Fibroblast of peridontal ligament (primary cell): Measurements from ENCODE around the gene MAS1L.
A peak's percentile ranks its signal among the peaks of the same experiment; 100 is the strongest.

ENCODE experiments used
- DNase-seq: peaks from one replicate; pipeline ENCODE4 v3.0.0-alpha.2; 2010; ENCODE audit errors: extremely low read depth

The MAS1L gene

DNA sequence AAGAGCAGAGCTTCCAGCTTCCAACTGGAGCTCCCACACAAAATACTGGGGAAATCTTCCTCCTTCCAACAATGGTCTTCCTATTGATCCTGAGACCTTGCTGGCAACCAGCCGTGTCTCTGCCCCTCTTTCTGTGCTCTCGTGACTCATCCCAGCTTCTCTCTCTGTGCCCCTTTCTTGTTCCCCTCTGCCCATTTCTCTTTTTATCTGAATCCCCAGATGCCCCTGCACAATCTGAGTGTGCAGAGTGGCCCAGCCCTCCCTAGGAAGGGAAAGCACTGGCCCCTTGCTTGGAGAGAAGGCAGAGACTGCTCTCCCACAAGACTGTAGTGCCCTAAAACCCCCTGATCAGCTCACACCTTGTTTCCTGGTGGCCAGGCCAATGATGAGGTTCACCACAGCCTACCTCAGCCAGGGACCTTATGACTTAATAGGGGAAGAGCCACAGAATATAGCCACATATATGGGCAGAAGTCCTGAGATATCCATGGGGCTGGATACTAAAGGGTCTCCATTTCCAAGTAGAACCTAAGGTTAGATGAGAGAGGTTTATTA is 23.1 kb upstream of the MAS1L start:
- no peak for DNase-seq

- DNase-seq = no peak
These were observed 22.4 kb upstream of the MAS1L start for GRCh38 chr6:29510202-29510601.

- DNase-seq = no peak
These were observed 22.0 kb upstream of the MAS1L start for GRCh38 chr6:29509711-29510110.

DNA sequence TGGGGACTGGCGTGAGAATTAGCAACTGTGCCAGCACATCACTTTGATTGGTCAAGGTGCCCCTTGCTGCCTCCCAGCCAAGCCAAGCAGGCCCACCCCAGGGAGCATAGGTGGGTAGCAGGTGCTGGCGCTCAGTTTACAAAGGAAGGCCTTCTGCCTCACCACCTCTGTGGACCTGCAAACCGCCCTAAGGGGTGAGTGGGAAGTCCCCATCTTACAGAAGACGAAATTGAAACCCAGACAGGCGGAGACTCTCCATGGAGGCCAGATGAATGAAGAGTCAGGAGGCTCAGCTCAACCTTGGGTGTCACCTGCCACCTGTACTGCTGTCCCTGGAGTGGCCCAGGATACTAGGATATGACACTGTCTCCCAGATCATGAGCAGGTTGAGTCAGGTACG is 21.5 kb upstream of the MAS1L start:
- DNase-seq = no peak

- no peak for DNase-seq
These were observed 19.6 kb upstream of the MAS1L start for GRCh38 chr6:29507319-29507718.

GRCh38 chr6:29506446-29507067 is 18.8 kb upstream of the MAS1L start:
- no peak for DNase-seq

GRCh38 chr6:29505808-29506207 is 18.1 kb upstream of the MAS1L start:
- DNase-seq = no peak

DNA sequence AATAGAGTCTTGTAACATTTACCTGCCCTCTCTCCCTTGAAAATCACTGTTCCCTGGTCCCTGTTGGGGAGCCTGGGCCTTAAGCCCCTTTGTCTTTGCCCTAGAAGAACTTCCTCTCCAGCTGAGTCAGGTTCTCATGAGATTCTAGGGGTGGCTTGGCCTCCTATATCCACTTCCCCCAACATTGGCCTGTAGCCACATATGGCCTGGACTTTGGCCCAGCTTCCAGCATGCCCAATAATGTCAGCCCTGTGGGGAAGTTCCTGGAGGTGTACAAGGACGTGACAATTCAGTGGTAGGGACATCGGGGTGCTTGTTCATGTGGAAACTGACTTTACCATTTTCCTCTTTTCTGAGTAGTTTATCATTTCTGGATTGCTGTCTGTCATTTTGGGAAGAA is 17.2 kb upstream of the MAS1L start:
- DNase-seq = no peak

- peak; percentile 2 for DNase-seq
These were observed 14.8 kb upstream of the MAS1L start for GRCh38 chr6:29502597-29502996.

DNA sequence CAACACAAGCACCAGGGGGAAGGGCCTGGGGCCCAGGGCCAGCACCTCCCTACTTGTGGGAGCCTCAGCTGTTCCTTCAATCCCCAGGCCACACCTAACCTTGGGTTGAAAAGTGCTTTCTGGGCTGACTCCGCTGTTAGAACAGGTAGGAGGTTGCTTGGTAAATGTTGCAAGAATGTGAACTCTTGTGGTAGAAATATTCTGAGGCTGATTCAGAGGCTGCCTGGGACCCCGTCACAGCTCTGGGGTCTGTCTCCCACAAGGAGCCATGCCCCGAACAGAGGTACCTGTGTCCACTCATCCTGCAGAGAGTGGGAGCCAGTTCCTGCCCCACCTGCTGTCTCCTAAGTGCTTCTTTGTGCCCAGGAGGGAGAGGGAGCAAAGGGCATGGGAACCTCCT is 14.4 kb upstream of the MAS1L start:
- DNase-seq = no peak

- no peak for DNase-seq
These were observed 13.3 kb upstream of the MAS1L start for GRCh38 chr6:29501106-29501505.

DNA sequence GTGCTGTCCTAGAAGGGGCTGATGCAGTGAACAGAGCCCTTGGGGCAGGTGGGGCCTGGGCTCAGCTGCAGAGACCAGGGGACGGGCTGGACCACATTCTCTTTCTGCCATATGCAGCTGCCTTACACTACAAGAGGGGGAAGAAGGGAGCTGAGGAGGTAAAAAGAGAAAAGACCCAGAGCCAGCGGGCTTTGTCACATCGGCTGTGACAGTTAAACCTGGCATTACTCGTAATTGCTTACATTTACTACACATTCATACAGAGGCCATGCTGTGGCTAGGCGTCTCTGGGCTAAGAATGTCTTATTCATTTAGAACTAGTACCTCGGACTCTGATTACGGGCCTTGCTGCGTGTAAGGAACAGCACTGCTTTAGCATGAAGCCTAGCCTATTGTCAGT is 12.8 kb upstream of the MAS1L start:
- DNase-seq = no peak

- no peak for DNase-seq
These were observed 11.9 kb upstream of the MAS1L start for GRCh38 chr6:29499704-29500103.

- DNase-seq = no peak
These were observed 9.2 kb upstream of the MAS1L start for GRCh38 chr6:29496961-29497360.

GRCh38 chr6:29495571-29495970 is 7.8 kb upstream of the MAS1L start:
- DNase-seq = no peak

- DNase-seq = no peak
These were observed 6.4 kb upstream of the MAS1L start for GRCh38 chr6:29494131-29494530.

DNA sequence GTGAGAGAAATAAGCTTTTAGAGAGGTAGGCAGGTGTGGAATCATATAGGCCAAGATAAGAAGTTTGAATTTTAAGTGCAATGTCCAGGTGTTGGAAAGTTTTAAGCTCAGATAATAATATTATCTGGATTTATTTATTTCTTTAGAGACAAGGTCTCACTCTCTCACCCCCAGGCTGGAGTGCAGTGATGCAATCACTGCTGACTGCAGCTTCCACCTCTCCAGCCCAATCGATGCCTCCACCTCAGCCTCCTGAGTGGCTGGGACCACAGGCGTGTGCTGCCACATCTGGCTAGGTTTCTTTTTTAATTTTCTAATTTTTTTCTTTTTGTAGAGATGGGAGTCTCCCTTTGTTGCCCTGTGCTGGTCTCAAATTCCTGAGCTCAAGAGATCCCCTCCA is 5.5 kb upstream of the MAS1L start:
- no peak for DNase-seq

DNA sequence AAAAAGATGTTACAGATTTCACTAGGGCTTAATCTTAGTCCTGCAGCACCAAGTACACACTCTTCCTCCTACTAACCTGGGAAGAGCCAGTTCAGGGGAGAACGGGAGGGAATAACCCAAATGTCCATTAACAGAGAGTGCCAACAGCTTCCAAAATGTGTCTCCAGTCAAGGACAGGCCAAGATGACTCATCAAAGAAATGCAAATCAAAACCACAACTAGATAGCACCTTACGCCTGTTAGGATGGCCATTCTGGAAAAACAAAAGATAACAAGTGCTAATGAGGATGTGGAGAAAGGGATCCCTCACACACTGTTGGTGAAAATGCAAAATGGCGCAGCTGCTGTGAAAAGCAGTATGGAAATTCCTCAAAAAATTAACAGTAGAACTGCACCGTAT is 3.8 kb upstream of the MAS1L start:
- no peak for DNase-seq

GRCh38 chr6:29490552-29490951 is 2.8 kb upstream of the MAS1L start:
- DNase-seq = no peak

GRCh38 chr6:29490055-29490454 is 2.3 kb upstream of the MAS1L start:
- DNase-seq = no peak

DNA sequence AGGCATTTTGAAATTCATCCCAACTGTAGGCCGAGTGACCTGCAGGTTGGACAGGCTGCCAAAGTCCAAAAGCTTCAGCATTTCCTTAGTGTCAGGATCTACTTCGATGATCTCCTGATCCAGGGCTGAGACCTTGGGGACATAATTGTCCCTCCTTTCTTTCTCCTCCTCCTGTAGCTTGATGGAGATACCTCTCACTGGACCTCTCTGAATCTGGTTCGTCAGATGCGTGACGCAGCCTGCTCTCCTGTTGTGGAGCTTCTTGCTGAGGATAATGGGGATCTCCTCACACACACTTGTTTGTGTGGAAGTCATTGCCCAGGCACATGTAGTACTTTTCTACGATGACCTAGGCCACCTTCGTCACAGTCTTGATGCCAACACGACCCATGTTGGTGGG is 1.5 kb upstream of the MAS1L start:
- DNase-seq = no peak

DNA sequence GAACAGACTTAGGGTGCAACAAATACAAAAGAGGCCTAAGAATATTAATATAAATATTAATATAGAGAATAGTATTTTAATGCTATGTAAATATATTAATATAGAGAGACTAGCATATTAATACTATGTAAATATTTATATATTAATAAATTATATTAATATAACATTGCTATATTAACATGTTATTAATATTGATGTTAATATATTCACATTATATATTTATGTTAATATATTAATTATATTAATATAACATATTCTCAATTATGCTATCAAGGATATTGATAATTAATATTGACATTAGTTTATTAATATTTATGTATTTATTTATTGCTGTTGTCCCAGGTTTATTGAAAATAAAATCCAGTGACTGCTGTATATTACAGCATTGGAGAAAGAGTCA is 1.1 kb upstream of the MAS1L start:
- no peak for DNase-seq

DNA sequence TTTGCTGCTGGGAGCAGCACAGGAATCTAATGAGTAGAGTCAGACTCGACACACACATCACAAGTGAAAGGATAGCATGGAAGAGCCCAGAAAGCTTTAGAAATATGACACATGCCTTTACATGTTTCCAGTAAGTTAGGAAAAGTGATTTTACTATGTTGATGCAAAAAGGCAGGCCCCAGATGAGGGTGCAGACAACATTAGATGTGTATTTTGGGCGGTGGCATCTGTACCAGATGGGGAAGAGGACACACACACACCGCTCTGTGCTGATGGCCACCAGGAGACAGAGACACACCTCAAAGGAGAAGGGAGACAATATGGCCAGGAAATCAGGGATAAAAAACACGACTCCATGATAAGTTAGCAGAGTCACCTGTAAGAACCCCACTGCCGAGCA is 625 bp downstream of the MAS1L start:
- DNase-seq = no peak

GRCh38 chr6:29486577-29486976 is 1.2 kb downstream of the MAS1L start:
- DNase-seq = no peak
